GM18526 (cell line): Measurements from ENCODE around the gene LEKR1.

Source experiments
- POLR2A ChIP-seq: IDR thresholded peaks from 3 replicates; pipeline ENCODE4 v1.6.1; 2011; ENCODE audit not compliant: insufficient read length; ENCODE audit errors: extremely low read depth

Gene LEKR1

GRCh38 chr3:156826144-156826895, at the start of gene LEKR1:
Gene LEKR1, plus strand, starts transcription at chr3:156826353. Its CDS starts 2,977 bp downstream, at chr3:156829330.
- peak; percentile 86 for TF ChIP-seq POLR2A

GRCh38 chr3:156776871-156777270, 49.3 kb upstream of the LEKR1 start:
- TF ChIP-seq POLR2A, result no peak

- TF ChIP-seq POLR2A, result no peak
Observed at GRCh38 chr3:156781310-156782230, 44.6 kb upstream of the LEKR1 start.

- no peak for TF ChIP-seq POLR2A
Observed at GRCh38 chr3:156782319-156782718, 43.8 kb upstream of the LEKR1 start.

GRCh38 chr3:156782921-156783320, 43.2 kb upstream of the LEKR1 start:
- TF ChIP-seq POLR2A, result no peak

GRCh38 chr3:156787001-156787400, 39.2 kb upstream of the LEKR1 start:
- no peak for TF ChIP-seq POLR2A

GRCh38 chr3:156787926-156788663, 38.1 kb upstream of the LEKR1 start:
- TF ChIP-seq POLR2A, result no peak

- TF ChIP-seq POLR2A, result no peak
Observed at GRCh38 chr3:156788846-156789245, 37.3 kb upstream of the LEKR1 start.

- TF ChIP-seq POLR2A, result no peak
Observed at GRCh38 chr3:156790156-156790555, 36.0 kb upstream of the LEKR1 start.

- no peak for TF ChIP-seq POLR2A
Observed at GRCh38 chr3:156792114-156792513, 34.0 kb upstream of the LEKR1 start.

- no peak for TF ChIP-seq POLR2A
Observed at GRCh38 chr3:156792536-156792935, 33.6 kb upstream of the LEKR1 start.

GRCh38 chr3:156792945-156793344, 33.2 kb upstream of the LEKR1 start:
- no peak for TF ChIP-seq POLR2A

GRCh38 chr3:156793400-156793799, 32.8 kb upstream of the LEKR1 start:
- no peak for TF ChIP-seq POLR2A

- no peak for TF ChIP-seq POLR2A
Observed at GRCh38 chr3:156793851-156794250, 32.3 kb upstream of the LEKR1 start.

GRCh38 chr3:156795890-156796481, 30.2 kb upstream of the LEKR1 start:
- no peak for TF ChIP-seq POLR2A

- no peak for TF ChIP-seq POLR2A
Observed at GRCh38 chr3:156797368-156797767, 28.8 kb upstream of the LEKR1 start.

- no peak for TF ChIP-seq POLR2A
Observed at GRCh38 chr3:156801746-156802145, 24.4 kb upstream of the LEKR1 start.
